Measurements from ENCODE around the gene P2RY11.

The P2RY11 gene, protein sequence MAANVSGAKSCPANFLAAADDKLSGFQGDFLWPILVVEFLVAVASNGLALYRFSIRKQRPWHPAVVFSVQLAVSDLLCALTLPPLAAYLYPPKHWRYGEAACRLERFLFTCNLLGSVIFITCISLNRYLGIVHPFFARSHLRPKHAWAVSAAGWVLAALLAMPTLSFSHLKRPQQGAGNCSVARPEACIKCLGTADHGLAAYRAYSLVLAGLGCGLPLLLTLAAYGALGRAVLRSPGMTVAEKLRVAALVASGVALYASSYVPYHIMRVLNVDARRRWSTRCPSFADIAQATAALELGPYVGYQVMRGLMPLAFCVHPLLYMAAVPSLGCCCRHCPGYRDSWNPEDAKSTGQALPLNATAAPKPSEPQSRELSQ

DNA sequence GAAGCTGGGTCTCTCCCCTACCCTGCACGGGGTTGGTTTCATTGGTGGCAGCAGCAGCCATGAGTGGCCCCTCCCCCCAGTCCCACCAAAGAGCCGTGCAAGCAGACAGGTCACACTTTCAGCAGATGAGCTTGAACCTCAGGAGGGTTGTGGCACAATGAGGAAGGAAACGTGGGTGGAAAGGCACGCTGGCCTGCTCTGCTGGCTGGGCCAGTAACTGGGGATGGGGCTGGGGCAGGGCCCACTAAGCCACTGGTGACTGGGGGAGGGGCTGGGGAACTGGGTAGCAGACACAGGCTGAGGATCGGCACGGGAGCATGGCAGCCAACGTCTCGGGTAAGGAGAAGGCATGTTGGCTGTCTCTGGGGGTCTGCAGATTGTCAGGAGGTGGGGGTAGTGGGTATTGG, at the start of gene P2RY11:
Gene P2RY11, plus strand, starts transcription at position 289 of the 407 bp plus-strand sequence. Its CDS starts 29 bp downstream, at position 318.
- DNase-seq (ENCODE audit: low spot score): no peak

DNA sequence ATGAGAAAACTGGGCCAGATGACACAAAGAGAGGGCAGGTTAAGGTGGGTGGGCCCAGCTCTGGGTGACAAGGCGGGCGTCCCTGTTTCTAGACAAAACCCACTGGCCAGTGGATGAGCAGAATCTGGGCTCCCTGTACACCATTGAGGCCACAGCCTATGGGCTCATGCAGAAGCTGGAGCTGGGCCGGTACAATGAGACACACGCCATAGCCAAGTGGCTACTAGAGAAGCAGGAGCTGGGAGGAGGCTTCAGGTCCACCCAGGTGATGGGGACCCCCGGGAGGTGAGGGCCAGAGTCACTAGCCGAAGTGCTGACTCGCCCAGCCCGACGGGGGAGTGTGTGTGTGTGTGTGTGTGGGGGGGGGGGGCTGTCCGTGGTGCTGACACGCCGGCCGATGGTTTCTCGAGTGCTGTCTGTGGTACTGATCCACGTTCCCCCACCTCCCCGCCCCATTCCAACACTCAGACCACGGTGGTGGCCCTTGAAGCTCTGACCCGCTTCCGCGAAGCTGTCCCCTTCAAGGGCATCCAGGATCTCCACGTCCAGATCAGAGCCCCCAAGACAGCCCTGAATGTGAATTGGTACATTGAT, 49.7 kb upstream of the P2RY11 start:
- no peak for DNase-seq (ENCODE audit: low spot score)

DNA sequence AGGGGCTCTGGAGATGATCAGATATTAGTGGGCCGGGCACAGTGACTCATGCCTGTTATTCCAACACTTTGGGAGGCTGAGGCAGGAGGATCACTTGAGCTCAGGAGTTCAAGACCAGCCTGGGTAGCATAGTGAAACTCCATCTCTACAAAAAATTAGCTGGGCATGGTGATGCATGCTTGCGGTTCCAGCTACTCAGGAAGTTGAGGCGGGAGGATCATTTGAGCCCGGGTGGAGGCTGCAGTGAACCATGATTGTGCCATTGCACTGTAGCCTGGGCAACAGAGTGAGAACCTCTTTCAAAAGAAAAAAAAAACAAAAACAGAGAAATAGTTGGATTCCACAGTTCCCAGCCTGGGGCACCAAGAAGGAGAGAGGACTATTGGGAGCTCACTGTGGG, 43.3 kb upstream of the P2RY11 start:
- no peak for DNase-seq (ENCODE audit: low spot score)

DNA sequence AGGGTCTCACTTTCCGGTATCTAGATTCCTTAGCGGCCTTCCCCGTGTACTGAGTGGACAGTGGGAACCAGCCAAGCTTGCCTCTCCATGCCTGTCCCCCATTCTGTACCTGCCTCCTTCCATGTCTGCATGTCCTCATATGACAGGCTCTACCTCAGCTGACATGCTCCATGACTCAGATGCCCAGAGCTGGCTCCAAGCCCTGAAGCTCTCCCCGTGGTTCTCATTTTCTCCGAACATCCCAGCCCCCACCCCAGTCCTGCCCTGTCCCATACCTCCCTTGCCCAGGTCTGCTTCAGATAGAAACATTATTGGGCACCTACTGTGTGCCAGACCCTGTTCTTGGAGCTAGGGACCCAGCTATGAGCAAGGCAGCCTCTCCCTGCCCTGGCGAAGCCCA, 42.4 kb upstream of the P2RY11 start:
- DNase-seq (ENCODE audit: low spot score): no peak

DNA sequence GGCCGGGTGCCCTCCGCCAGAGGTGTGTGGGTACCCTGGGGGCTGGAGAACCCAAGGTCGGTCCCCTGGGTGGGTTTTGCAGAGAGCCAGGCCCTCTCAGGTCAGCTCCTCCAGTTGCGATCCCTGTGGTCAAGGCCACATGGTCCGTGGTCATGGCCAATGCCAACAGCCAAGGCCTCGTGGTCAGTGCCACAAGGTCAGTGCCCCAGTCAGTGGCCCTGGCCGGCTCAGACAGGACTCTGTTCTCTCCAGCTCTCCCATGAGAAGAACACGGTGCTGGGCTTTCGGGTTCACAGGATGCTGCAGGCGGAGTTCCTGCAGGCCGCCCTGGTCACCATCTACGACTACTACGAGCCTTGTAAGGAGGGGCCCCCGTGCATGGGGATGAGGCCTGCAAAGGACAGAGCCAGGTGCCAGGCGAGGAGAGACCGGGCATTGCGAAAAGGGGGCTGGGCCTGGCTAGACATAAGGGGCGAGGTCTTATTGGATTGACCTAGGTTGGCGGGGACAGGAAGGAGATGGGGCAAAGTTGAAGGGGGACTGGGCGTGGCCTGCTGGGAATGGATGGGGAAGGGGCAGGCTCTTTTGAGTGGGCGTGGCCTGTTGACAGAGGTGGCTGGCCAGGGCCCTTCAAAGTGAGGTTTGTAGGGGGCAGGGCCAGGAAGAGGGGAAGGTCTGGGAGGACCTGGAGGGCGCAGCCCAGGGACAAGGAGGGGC, 40.6 kb upstream of the P2RY11 start:
- no peak for DNase-seq (ENCODE audit: low spot score)

DNA sequence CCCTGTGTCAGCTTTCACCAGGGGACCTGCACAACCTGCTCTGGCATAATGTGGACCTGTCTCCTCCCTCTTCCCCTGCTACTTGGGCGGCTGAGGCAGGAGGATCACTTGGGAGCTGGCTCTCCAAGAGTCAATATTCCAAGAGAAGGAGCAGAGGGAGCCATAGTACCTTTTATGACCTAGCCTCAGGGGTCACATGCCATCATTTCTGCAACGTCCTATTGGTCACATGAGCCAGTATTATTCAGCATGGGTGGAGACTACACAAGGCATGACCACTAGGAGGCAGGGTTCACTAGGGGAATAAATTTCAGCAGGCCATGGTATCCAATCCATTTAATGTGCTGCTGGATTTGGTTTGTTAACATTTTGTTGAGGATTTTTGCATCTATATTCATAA, 37.3 kb upstream of the P2RY11 start:
- DNase-seq (ENCODE audit: low spot score): no peak

DNA sequence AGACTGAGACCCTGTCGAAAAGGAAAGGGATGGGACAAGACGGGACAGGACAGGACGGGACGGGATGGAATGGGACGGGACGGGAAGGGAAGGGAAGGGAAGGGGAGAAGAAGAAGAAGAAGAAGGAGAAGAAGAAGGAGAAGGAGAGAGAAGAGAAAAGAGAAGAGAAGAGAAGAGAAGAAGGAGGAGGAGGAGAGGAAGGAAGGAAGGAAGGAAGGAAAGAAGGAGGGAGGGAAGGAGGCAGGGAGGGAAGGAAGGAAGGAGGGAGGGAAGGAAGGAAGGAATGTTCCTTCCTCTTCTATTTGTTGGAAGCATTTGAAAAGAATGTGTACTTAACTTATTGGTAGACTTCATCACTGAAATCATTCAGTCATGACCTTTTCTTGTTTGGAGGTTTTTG, 35.0 kb upstream of the P2RY11 start:
- no peak for DNase-seq (ENCODE audit: low spot score)

DNA sequence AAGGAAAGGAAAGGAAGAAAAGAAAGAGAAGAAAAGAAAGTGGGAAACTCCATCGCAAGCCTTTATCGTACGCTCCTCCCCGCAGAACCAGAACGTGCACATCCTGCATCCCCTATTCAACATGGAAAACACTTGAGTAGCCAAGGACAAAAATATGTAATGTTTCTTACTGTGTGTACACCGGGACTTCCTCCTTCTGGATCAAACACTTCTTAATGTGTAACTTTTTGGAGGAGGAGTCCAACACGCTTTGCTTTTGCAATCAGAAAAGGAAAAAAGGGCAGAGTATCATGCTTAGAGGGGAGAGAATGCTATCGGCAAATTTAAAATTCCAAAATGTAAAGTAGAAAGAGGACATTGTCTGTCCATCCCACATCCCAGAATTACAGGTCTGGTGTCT, 33.2 kb upstream of the P2RY11 start:
- DNase-seq (ENCODE audit: low spot score): no peak

DNA sequence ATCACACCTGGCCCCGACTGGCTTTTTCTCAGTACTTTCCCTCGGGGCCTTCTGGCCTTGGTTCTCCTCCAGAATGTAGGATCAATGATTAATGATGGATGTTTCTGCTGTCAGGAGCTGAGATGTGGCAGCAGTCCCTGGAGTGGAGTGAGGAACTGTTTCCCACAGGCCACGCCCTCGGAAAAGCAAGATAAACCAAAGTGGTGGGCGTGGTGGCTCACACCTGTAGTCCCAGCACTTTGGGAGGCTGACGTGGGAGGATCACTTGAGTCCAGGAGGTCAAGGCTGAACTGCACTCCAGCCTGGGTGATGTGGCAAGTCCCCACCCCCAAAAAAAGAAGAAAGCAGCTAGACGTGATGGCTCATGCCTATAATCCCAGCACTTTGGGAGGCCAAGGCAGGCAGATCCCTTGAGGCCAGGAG, 32.5 kb upstream of the P2RY11 start:
- no peak for DNase-seq (ENCODE audit: low spot score)

DNA sequence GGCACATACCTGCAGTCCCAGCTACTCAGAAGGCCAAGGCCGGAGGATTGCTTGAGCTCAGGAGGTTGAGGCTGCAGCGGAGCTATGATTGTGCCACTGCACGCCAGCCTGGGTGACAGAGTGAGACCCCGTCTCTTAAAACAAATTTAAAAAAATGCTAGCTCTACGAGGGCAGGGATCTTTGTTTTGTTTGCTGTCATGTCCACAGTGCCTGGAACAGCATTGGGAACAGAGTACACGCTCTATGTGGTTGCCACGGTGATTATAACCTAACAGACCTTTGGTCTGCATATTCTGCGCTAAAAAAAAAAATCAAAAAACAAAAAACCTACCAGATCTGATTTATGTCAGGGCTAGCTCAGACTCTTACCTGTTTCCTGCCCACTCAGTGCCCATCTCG, 27.6 kb upstream of the P2RY11 start:
- DNase-seq (ENCODE audit: low spot score): no peak

DNA sequence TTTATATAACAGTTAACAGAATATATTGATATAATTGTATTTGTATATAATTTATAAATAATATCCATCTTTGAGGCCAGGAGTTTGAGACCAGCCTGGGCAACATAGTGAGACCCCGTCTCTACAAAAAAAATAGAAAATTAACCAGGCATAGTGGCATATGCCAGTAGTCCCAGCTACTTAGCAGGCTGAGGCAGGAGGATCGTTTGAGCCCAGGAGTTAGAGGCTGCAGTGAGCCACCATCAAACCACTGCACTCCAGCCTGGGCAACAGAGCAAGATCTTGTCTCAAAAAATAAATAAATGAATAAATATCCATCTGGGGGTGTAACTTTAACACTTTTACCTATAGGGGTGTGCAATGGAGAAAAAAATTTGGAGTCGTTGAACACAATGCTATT, 26.7 kb upstream of the P2RY11 start:
- no peak for DNase-seq (ENCODE audit: low spot score)

DNA sequence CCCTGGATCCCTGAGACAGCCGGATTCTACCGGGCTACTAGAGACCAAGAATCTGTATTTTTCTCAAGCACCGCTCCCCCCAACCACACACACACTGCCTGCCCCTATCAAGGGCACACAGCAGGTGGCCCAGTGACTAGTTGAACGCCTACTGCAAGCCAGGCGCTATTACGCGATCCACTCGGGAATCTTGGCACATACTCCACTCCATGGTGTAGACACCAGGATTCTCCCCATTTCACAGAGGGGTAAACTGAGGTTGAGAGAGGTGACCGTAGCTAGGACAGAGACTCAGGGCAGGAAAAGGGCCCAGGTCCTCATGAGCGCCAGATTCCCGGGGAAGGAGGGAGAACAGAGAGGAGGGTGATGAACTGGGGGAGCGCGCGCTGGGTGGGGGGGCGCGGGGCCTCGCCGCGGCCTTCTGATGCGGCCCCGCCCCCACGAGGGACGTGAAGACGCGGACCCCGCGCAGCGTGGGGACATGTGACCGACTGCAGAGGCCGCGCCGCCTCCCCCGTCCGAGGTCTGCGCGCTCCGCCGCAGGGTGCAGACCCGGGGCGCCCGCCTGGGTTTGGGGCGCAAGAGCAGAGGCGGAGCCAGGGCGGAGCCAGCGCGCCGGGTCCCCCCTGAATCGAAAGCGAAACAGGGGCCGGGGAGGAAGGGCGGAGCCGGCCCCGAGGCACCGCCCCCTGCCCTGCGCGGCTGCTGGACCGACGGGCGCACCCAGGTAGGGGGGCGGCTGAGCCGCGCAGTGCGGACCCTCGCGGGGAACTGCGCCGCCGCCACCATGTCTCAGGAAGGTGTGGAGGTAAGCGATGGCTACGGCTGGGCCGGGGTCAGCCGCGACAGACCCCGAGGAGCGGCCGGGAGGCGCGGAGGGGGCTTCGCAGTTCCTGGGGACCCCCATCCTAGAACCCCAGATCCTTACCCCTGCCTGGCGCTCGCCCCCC, 25.6 kb upstream of the P2RY11 start, which contains the start of gene SHFL:
Gene SHFL, plus strand, starts transcription at position 677 of the 950 bp plus-strand sequence. Its CDS starts 111 bp downstream, at position 788.
- peak; percentile 83 for DNase-seq (ENCODE audit: low spot score)

DNA sequence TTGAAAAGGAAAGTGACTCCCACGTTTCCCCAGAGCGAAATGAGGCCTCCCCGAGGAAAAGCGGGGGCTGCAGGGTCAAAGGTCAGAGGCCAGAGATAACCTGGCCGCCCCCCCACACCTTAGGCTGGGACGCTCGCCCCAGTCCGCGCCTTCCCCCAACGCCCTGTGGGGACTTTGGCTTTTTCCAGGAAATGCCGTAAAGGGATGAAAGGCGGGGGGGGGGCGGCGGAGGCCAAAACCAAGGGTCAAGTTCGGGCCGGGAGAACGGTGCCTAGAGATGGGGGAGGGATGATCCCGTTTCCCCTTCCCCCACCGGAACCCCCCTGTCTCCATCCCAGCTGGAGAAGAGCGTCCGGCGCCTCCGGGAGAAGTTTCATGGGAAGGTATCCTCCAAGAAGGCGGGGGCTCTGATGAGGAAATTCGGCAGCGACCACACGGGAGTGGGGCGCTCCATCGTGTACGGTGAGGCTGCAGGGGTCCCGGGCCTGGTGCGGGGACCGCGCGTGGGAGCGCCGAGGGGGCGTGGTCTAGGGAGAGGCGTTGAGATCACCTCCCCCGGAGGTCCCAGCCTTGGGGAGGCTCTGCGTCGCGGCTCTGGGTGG, 24.8 kb upstream of the P2RY11 start:
- DNase-seq (ENCODE audit: low spot score): no peak

DNA sequence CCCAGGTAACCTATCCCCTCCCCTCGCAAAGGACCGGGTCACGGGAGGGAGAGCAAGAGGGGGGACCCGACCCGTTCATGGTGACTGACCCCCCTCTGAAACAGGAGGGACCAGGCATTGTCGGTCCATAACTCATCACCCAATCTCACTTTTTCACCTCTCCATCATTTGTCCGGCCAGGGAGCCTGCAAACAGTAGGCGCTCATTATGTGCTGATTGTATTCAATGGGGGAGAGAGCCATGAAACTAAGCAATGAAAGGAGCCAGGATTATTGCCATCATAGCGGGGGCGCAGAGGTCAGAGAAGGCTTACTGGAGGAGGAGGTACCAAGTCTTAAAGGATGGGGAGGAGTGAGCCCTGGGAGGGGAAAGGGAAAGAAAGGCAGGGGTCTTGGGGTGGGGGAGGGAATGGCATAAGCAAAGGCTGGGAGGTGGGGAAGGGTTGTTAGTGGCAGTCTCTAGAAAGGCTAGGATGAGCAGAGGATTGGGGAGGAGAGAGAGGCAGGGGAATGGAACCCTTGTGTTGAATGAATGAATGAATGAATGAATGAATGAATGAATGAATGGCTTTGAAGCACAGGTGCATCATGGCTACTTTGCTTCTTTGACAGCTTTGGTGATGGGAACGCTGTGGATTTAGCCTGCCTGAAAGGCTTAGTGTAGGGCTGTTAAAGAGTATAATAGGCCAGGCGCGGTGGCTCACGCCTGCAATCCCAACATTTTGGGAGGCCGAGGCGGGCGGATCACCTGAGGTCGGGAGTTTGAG, 24.0 kb upstream of the P2RY11 start:
- no peak for DNase-seq (ENCODE audit: low spot score)

DNA sequence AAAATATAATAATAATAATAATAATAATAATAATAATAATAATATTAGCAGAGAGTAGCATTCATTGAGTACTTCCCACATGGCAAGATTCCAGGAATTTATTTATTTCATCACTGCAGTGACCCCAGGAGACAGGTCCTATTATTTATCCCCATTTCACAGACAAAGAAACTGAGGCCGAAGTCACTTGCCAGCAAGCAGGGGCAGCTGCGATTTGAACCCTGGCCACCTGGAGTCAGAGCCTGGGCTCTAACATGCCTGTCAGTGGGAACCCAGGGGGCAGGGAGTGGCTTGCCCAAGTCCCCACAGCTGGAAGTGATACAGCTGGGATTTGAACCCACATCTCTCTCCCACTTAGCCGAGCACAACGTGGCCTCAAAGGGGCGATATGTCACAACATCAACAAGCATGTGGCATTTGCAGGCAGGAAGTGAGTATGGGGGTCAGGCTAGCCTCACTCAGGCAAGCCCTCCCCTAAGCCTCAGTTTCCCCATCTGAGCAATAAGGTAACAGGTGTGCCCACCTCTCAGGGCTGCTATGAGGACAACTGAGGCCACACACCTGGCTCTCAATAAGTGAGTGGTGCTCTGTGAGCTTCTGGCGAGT, 22.4 kb upstream of the P2RY11 start:
- no peak for DNase-seq (ENCODE audit: low spot score)

DNA sequence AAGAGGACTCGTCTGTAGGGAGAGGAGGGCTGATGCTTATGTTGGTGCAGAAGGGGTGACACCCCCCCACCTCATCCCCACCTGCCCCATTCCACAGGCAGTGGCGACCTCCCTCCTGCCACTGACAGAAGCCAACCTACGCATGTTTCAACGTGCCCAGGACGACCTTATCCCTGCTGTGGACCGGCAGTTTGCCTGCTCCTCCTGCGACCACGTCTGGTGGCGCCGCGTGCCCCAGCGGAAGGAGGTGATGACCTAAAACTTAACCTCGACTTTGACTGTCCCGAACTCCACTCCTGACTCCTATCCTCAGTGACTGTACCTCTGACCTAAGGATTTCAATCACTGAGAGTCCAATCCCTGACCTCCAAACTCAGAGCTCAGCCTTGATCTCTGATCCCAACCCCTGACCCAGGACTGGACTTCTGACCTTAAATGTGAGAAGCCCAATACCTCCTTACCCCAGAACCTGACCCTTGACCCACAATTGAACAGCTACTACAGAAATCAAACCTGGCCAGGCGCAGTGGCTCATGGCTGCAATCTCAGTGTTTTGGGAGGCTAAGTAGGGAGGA, 21.6 kb upstream of the P2RY11 start:
- no peak for DNase-seq (ENCODE audit: low spot score)

DNA sequence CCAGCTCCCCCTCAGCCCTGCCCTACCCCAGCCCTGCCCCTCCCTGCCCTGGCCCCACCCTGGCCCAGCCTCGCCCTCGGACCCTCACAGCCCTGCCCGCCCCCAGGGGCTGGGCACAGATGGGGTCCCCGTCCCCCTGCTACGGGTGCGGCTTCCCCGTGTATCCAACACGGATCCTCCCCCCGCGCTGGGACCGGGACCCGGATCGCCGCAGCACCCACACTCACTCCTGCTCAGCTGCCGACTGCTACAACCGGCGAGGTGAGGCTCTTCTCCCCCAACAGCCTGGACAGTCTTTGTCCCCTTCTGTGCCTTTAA, 20.2 kb upstream of the P2RY11 start:
- no peak for DNase-seq (ENCODE audit: low spot score)

DNA sequence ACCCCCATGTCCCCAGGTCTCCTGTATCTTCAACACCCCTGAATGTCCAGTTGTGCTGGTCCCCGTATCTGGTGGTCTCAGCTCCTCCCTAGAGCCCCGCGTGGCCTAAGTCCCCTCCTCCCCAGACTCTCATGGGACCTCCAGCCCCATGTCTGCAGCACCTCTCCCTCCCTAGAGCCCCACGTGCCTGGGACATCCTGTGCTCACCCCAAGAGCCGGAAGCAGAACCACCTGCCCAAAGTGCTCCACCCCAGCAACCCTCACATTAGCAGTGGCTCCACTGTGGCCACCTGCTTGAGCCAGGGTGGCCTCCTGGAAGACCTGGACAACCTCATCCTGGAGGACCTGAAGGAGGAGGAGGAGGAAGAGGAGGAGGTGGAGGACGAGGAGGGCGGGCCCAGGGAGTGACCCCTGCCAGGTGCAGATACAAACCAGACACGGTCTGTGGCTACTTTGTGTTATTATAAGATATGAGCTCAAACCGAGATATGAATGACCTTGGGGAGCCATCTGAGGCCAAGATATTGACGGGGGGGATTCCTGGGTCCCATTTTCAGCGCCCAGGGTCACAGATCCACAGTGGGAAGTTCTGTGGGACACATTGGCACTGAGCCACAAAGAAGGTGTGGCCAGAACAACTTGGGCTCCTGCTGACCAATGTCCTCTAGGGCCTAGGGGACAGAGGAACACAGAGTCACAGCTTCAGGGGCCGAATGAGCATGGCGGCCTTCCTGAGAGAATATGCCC, 19.4 kb upstream of the P2RY11 start:
- DNase-seq (ENCODE audit: low spot score): no peak

DNA sequence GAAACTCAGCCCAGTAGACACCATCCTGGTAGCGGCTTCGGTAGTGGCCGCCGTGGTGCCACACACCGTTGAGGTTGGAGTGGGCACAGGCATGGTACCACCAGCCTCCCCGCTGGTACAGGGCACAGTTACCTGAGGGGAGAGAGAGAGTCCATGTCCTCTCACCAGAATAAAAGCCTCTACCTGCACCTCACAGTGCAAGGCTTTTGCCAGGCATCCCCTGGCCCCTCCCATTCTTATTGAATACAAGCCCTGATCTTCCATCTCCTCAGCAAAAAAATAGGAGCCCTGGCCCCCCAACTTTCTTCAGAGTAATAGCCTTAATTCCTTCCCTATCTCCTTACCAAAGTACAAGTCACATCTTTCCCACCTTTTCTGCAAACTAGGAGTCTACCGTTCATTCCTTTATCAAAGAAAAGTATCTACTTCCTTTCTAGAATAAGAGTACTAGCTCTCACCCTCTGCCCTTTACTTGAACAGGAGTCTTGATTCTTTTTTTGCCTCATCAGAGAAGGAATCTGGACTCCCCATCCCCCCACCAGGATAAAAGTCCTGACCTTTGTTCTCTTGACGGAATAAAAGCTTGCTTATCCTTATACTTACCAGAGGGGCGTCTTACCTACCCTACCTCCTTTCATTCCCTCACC, 18.7 kb upstream of the P2RY11 start:
- DNase-seq (ENCODE audit: low spot score): no peak
